GM18511 (cell line): ENCODE results near the gene CD4.

Source experiments
- ATAC-seq: cut with Tn5 transposase; IDR thresholded peaks from one replicate; pipeline ENCODE4 v1.9.1; 2021; ENCODE audit warnings: mild to moderate bottlenecking, moderate library complexity; ENCODE audit not compliant: unreplicated experiment

Gene CD4

GRCh38 chr12:6827437-6827911 lies 38.1 kb downstream of the CD4 start:
- ATAC-seq, result no peak

GRCh38 chr12:6827982-6828780 lies 38.9 kb downstream of the CD4 start, which contains the start of gene P3H3:
P3H3 (plus strand) TSS chr12:6828407; CDS start chr12:6828441, 34 bp downstream.
- ATAC-seq, result no peak

DNA sequence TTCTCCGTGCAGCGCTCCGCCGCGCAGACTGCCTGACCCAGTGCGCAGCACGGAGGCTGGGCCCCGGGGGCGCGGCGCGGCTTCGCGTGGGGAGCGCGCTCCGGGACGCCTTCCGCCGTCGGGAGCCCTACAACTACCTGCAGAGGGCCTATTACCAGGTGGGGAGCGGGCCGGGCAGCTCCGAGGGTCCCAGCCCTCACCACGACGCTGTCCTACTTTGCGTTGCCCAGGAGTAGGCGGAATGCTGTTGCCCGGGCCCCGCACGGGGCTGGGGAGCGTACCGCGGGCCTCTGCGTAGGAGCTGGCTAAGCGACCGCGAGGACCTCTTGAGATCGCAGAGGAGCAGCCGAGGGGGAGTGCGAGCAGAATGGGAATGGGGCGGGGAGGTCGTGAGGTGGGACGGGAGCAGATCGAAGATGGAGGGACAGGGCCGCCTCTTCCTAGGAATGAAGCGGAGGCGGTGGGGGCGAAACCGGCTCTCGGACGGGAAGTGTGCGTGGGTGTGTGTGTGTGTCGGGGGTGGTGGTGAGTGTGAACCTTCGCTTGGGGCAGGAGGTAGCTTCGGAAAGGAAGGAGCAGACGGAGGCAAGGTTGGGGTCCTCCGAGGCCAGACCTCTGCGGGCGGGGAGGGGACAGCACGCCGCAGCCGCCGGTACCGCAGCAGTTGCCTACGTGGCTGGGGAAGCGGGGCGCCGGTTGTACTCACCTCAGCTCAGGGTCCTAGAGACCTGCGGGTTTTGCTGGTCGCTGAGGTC lies 39.6 kb downstream of the CD4 start:
- no peak for ATAC-seq

- no peak for ATAC-seq
Observed at GRCh38 chr12:6829536-6830220, 40.4 kb downstream of the CD4 start.

DNA sequence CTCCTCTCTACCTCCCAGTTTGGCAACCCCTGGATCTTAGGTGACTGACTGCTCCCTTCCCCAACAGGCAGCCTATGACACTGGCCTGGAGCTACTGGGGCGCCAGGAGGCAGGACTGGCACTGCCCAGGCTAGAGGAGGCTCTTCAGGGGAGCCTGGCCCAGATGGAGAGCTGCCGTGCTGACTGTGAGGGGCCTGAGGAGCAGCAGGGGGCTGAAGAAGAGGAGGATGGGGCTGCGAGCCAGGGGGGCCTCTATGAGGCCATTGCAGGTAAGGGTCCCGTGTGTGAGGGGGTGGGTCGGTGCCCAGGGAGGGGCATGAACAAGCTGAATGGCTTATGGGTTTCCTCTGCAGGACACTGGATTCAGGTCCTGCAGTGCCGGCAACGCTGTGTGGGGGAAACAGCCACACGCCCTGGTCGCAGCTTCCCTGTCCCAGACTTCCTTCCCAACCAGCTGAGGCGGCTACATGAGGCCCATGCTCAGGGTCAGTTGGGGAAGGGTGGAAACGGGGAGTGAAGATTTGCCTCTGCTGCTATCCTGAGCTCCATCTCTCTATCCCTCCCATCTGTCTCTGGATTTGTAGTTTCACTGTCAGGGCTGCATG lies 41.1 kb downstream of the CD4 start:
- ATAC-seq, result no peak

DNA sequence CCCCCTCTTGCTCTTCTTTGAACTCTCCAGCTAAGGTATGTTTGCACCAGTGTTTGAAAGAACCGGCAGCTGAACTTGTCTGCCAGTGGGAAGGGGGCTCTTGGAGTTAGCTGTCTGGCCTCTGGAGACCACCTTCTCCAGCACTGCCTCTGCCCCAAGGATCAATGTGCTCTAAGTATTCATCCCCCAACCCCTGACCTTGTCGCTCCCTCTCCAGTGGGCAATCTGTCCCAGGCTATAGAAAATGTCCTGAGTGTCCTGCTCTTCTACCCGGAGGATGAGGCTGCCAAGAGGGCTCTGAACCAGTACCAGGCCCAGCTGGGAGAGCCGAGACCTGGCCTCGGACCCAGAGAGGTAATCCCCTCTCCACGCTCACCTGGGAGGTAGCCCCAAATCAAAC lies 41.7 kb downstream of the CD4 start:
- no peak for ATAC-seq

DNA sequence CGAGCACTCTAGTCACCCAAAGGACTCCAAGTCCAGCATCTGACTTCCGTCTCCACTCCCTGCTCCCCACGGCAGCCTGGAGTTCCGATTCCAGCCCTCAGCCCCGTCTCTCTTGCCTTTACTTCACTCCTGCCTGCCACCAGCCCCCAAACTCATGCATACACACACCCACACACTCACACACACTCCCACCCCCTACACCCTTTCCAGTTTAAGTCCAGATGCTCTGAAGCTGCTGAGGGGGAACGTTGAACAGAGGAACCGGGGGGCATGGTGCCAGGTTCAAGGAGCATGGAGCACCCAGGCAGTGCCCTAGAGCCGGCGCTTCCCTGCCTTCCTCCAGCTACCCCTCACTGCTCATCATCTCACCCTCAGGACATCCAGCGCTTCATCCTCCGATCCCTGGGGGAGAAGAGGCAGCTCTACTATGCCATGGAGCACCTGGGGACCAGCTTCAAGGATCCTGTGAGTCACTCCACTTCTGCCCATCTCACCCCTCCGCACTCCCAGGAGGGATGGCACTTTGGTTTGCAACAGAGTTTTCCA lies 42.2 kb downstream of the CD4 start:
- no peak for ATAC-seq

GRCh38 chr12:6832125-6832524 lies 42.8 kb downstream of the CD4 start:
- no peak for ATAC-seq

- ATAC-seq, result no peak
Observed at GRCh38 chr12:6833189-6833890, 44.0 kb downstream of the CD4 start.

DNA sequence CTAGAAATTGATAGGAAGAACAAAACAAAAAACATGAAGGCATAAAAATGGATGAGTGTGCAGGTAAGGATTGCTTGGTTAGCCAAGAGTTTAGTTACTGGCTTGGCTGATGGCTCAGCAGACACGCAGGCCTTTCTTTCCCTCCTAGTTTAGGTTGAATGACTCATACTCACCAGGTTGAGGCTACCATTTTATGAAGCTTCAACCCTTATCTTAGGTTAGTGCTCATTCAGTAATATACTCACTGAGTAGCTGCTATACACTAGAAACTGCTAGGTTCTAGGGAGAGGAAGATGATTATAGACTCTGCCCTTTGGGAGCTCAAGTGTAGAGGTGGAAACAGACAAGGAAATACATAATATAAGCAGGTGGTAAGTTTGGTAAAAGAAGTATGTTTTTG lies 44.9 kb downstream of the CD4 start:
- ATAC-seq, result no peak

- no peak for ATAC-seq
Observed at GRCh38 chr12:6834873-6835272, 45.5 kb downstream of the CD4 start.

DNA sequence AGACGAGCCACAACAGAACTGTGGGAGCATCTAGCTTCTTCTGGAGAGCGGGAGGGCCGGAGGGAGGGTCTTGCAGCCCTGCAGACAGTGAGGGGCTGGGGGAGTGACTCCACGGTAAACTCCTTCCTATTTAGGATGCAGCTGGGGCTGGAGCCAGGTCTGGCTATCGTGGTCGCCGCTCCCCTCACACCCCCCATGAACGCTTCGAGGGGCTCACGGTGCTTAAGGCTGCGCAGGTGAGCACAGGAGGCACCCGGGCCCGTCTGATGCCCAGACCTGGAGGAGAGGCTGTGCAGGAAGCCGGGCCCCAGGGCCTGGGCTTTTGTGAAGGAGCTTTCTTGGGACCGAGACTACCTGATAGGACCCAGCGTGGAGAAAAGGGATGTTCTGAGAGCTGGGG lies 47.5 kb downstream of the CD4 start:
- no peak for ATAC-seq

DNA sequence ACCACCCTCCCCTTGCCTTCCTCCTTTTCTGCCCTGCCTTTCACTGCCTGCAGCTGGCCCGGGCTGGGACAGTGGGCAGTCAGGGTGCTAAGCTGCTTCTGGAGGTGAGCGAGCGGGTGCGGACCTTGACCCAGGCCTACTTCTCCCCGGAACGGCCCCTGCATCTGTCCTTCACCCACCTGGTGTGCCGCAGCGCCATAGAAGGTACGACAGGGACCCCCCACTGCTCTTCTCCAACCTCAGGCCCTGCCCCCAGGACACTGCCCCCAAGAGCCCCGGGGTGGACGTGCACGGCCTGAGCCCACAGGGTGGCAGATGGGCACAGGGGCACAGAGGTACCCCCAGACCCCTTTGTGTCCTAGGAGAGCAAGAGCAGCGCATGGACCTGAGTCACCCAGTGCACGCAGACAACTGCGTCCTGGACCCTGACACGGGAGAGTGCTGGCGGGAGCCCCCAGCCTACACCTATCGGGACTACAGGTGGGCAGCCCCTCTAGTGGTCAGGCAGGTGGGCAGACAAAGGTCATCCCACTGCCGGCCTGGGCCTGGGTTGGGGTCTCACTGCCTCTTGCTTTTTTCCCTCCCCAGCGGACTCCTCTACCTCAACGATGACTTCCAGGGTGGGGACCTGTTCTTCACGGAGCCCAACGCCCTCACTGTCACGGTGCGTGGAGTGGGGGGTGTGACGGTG lies 48.2 kb downstream of the CD4 start:
- ATAC-seq, result no peak

DNA sequence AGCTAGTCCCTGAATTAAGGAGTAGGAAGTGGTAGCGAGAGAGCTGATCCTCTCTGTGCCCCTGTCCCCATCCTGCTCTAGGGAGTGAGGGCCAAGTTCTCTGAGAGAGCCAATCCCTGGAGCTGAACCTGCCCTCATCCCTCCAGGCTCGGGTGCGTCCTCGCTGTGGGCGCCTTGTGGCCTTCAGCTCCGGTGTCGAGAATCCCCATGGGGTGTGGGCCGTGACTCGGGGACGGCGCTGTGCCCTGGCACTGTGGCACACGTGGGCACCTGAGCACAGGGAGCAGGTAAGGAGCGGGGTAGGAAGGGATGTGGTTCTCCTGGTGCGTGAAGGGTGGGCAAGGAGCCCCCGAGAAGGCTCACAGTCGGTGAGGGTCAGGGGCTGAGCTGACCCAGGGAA lies 49.5 kb downstream of the CD4 start:
- ATAC-seq, result no peak

- peak; percentile 79 for ATAC-seq
Observed at GRCh38 chr12:6839482-6840201, 50.3 kb downstream of the CD4 start.

GRCh38 chr12:6840330-6840729 lies 51.0 kb downstream of the CD4 start:
- no peak for ATAC-seq

DNA sequence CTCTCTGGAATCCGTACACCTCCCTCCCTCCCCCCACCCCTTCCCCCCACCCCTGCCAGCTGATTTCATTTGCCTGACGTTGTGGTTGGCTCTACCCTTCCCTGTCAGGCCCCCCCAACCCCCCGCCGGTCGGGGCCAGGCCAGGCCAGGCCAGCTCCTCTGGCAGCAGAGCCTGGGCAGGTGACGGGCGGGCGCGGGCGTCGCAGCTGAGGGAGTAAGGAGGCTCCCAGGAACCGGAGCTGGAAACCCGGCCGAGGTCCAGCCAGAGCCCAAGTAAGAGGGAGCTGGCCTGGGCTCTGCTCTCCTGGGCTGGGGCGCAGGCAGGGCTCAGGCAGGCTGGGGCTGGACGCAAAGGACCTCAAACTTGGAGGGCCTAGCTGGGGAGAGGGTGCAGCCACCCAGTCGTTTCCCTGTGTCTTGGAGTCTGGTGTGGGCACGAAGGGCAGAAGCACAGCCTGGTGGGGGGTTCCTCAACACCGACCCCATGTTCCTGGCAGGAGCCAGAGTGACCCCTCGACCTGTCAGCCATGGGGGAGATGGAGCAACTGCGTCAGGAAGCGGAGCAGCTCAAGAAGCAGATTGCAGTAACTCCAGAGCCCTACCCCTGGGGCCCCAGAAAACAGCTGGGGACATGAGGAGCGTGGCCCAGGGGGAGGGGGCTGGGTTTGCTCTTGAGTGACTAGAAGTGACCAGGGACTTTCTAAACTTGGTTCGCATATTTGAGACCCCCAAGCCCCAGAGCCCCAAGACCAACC lies 51.6 kb downstream of the CD4 start, which contains the start of gene GNB3:
GNB3 (plus strand) TSS at position 165 of the 755 bp plus-strand sequence; CDS start at position 528, 363 bp downstream.
- no peak for ATAC-seq

GRCh38 chr12:6842075-6842474 lies 52.7 kb downstream of the CD4 start:
- ATAC-seq, result no peak
